HG03354 (cell line): Measurements from ENCODE around the gene ELK4.
A peak's percentile ranks its signal among the peaks of the same experiment; 100 is the strongest.

ENCODE experiments used
- ATAC-seq: cut with Tn5 transposase; IDR thresholded peaks from one replicate; pipeline ENCODE4 v1.9.1; 2021; ENCODE audit warnings: mild to moderate bottlenecking; ENCODE audit not compliant: unreplicated experiment, poor library complexity, severe bottlenecking

ELK4 gene

GRCh38 chr1:205600085-205600484, 31.7 kb downstream of the ELK4 start:
- ATAC-seq: no peak

DNA sequence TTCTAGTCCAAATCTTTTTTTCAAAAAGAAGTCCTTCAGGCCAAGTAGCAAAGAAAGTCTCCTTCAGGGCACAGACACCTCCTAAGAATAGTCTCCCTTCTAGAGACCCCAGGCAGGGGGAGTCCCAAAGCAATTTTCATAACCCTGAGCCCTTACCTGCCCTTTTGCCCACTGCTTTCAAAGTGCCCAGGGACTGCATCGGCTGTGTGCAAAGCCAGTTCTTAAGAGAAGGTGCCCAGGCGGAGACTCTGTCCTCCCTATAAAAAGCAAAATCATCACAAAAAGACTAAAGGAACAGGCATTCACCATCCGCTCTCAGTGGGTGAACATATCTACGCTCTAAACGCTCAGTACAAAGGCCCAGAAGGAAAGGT, 32.2 kb downstream of the ELK4 start:
- ATAC-seq: no peak

- ATAC-seq: no peak
These were observed 32.8 kb downstream of the ELK4 start for GRCh38 chr1:205598841-205599668.

- ATAC-seq: no peak
These were observed 34.0 kb downstream of the ELK4 start for GRCh38 chr1:205597691-205598314.

GRCh38 chr1:205596876-205597275, 34.9 kb downstream of the ELK4 start:
- no peak for ATAC-seq

DNA sequence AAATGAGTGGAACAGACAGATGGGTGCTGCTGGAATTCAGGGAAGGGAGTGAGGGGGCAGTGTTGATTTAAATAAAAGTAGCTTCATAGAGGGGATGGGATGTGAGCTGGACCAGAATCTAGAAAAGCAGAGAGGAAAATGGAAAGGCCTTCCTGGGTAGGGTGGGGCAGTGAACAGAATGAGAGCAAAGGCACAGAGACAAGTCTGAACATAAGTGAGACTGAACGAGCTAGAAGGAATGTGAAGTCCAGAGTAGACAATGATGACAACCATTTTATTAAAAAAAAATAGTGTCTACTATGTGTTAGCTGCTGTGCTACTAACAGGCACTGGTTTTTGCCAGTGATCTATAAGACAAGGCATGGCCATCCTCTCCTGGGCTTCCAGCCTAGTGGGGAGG, 36.0 kb downstream of the ELK4 start:
- no peak for ATAC-seq

GRCh38 chr1:205595435-205595834, 36.4 kb downstream of the ELK4 start:
- no peak for ATAC-seq

DNA sequence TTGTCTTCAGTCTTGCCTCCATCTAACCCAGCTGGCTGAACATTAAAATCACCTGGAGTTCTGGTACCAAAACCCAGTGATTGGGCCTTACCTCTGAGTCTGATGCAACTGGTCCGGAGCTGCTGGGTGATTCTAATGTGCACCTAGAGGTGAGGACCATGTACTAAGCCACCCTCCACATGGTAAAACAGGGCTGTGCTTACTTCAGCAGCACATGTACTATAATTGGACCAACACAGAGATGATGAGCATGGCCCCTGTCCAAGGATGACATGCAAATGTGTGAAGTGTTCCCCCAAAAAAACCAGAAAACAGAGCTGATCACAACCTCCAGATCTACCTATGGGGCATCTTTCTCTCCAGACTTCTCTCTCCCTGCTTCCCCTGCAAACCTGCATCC, 37.0 kb downstream of the ELK4 start:
- ATAC-seq: no peak

- no peak for ATAC-seq
These were observed 37.8 kb downstream of the ELK4 start for GRCh38 chr1:205593967-205594366.

GRCh38 chr1:205593532-205593931, 38.3 kb downstream of the ELK4 start:
- ATAC-seq: no peak

GRCh38 chr1:205592443-205593003, 39.3 kb downstream of the ELK4 start:
- no peak for ATAC-seq

DNA sequence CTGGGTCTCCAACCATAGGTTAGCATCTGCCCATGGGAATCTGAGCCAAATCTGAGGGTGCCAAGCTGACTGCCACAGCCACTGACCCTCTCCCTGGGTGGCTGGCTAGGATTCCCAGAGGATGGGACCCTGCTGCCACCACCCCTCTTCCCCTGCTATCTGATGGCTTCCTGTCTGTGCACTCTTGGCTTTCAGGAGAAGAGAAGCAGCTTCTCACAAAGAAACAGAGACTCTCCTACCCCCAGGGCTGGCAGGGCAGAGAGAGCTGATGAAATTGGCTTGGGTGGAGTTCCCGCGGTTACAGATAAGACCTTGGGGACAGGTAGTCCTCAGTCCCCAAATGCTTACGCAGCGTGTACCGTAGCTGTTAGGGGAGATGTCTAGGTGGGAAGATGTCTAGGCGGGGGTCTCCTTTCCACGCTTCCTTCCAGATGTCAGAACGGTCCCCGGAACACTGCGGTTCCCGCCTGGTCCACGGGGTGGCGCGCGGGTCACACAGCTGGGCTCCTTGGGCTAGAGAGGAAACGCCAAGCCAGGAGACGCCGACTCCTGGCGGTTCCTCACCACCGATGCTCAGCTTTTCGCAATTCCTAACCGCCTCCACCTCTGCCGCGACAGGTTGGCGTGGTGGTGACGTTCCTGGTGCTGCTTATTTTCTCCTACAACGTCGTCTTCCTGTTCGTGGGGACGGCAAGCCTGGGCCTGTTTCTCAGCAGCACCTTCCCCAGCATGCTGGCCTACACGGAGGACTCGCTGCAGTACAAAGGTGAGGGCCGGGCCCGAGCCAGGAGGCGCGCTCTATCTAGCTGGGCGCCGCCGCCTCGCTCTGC, 40.1 kb downstream of the ELK4 start:
- ATAC-seq: peak; percentile 78

GRCh38 chr1:205590777-205591513, 40.9 kb downstream of the ELK4 start:
- no peak for ATAC-seq

DNA sequence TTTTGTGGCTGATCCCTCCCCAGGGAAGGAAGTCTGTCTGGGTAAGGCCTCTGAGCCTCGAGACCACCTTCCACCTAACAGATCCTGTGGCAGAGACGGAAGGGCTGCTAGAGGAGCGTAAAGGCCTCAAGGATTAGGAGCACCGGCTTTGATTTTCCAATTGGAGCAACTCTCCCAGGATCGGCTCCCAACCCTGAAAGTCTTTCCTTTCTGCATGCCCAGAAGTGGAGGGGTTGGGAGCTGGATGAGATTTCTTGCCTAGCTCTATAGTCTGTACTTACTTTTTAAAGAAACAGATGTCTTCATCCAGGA, 41.4 kb downstream of the ELK4 start:
- ATAC-seq: no peak

GRCh38 chr1:205589618-205590456, 42.0 kb downstream of the ELK4 start:
- no peak for ATAC-seq

GRCh38 chr1:205589046-205589445, 42.8 kb downstream of the ELK4 start:
- ATAC-seq: no peak

GRCh38 chr1:205588636-205589035, 43.2 kb downstream of the ELK4 start:
- ATAC-seq: no peak

GRCh38 chr1:205587581-205587980, 44.2 kb downstream of the ELK4 start:
- no peak for ATAC-seq
